Measurements from ENCODE around the gene KRTAP10-8.

KRTAP10-8 gene

GRCh38 chr21:44579056-44579832 is 32.6 kb upstream of the KRTAP10-8 start (continued):
- no peak for TF ChIP-seq ELK4 (IDR thresholded peaks at IDR 0.05; ENCODE audit: borderline replicate concordance, low read depth, low read length)
- TF ChIP-seq BCL11A (tag by site-specific recombination; IDR thresholded peaks at IDR 0.05; ENCODE audit: low read depth) = no peak
- TF ChIP-seq ZNF2 (tag by site-specific recombination; IDR thresholded peaks at IDR 0.05) = no peak
- no peak for TF ChIP-seq ZNF621 (tag by site-specific recombination; IDR thresholded peaks at IDR 0.05)

DNA sequence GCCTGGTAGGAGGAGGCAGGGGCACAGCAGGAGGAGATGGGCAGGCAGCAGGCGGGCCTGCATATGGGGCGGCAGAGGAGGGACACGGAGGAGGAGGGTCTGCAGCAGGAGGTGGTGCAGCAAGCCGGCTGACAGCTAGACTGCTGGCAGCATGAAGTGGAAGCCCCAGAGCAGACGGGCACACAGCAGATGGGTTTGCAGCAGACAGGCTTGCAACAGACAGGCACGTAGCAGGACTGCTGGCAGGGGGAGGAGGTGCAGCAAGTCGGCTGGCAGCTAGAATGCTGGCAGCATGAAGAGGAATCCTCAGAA is 32.1 kb upstream of the KRTAP10-8 start:
- ChIA-PET CTCF (interaction anchor here (0.6 kb wide), 1 partner anchor 550 kb away, joined by 5 read pairs; no protein-coding TSS in a partner anchor), POLR2A (no interaction called here)
- Histone ChIP-seq H3K27ac (ENCODE audit: extremely low read depth, low read depth, low read length) (no peak overlapping the region), H3K9me3 (ENCODE audit: control insufficient read depth, insufficient read depth, low read depth, low read length) (no peaks in the 10 kb centered on the region), H3K36me3 (ENCODE audit: control insufficient read depth in 2 of 2, insufficient read depth in 1 of 2, low read length in 2 of 2) (no peaks in the 10 kb centered on the region), H3K4me3 (ENCODE audit: low read depth, low read length) (no peak overlapping the region), H3K4me1 (ENCODE audit: control insufficient read depth, insufficient read depth, low read length) (no peaks in the 10 kb centered on the region)
- TF ChIP-seq, protein P1, sequence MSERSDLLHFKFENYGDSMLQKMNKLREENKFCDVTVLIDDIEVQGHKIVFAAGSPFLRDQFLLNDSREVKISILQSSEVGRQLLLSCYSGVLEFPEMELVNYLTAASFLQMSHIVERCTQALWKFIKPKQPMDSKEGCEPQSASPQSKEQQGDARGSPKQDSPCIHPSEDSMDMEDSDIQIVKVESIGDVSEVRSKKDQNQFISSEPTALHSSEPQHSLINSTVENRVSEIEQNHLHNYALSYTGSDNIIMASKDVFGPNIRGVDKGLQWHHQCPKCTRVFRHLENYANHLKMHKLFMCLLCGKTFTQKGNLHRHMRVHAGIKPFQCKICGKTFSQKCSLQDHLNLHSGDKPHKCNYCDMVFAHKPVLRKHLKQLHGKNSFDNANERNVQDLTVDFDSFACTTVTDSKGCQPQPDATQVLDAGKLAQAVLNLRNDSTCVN (tag by site-specific recombination; optimal IDR thresholded peaks at IDR 0.05) = no peak
- TF ChIP-seq ZFP3 (tag by site-specific recombination; IDR thresholded peaks at IDR 0.05; ENCODE audit: low read depth) = no peak
- no peak for TF ChIP-seq ZBTB17 (tag by site-specific recombination; IDR thresholded peaks at IDR 0.05)
- TF ChIP-seq IKZF3 (tag by site-specific recombination; IDR thresholded peaks at IDR 0.05) = no peak
- TF ChIP-seq ZNF488 (tag by site-specific recombination; IDR thresholded peaks at IDR 0.05) = no peak
- TF ChIP-seq ZNF629 (tag by site-specific recombination; IDR thresholded peaks at IDR 0.05) = no peak
- TF ChIP-seq PRDM4 (tag by site-specific recombination; IDR thresholded peaks at IDR 0.05) = no peak
- no peak for TF ChIP-seq ZNF600 (tag by site-specific recombination; IDR thresholded peaks at IDR 0.05)
- TF ChIP-seq GFI1B (tag by site-specific recombination; IDR thresholded peaks at IDR 0.05) = no peak
- no peak for TF ChIP-seq ZNF785 (tag by site-specific recombination; IDR thresholded peaks at IDR 0.05)
- no peak for TF ChIP-seq ZNF692 (tag by site-specific recombination; IDR thresholded peaks at IDR 0.05)
- TF ChIP-seq, protein P2, sequence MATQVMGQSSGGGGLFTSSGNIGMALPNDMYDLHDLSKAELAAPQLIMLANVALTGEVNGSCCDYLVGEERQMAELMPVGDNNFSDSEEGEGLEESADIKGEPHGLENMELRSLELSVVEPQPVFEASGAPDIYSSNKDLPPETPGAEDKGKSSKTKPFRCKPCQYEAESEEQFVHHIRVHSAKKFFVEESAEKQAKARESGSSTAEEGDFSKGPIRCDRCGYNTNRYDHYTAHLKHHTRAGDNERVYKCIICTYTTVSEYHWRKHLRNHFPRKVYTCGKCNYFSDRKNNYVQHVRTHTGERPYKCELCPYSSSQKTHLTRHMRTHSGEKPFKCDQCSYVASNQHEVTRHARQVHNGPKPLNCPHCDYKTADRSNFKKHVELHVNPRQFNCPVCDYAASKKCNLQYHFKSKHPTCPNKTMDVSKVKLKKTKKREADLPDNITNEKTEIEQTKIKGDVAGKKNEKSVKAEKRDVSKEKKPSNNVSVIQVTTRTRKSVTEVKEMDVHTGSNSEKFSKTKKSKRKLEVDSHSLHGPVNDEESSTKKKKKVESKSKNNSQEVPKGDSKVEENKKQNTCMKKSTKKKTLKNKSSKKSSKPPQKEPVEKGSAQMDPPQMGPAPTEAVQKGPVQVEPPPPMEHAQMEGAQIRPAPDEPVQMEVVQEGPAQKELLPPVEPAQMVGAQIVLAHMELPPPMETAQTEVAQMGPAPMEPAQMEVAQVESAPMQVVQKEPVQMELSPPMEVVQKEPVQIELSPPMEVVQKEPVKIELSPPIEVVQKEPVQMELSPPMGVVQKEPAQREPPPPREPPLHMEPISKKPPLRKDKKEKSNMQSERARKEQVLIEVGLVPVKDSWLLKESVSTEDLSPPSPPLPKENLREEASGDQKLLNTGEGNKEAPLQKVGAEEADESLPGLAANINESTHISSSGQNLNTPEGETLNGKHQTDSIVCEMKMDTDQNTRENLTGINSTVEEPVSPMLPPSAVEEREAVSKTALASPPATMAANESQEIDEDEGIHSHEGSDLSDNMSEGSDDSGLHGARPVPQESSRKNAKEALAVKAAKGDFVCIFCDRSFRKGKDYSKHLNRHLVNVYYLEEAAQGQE (tag by site-specific recombination; IDR thresholded peaks at IDR 0.05) = no peak
- no peak for TF ChIP-seq OVOL3 (tag by site-specific recombination; IDR thresholded peaks at IDR 0.05)
- TF ChIP-seq, protein P3, sequence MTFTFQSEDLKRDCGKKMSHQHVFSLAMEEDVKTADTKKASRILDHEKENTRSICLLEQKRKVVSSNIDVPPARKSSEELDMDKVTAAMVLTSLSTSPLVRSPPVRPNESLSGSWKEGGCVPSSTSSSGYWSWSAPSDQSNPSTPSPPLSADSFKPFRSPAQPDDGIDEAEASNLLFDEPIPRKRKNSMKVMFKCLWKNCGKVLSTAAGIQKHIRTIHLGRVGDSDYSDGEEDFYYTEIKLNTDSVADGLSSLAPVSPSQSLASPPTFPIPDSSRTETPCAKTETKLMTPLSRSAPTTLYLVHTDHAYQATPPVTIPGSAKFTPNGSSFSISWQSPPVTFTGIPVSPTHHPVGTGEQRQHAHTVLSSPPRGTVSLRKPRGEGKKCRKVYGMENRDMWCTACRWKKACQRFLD (tag by site-specific recombination; IDR thresholded peaks at IDR 0.05) = no peak
- TF ChIP-seq, protein P4, sequence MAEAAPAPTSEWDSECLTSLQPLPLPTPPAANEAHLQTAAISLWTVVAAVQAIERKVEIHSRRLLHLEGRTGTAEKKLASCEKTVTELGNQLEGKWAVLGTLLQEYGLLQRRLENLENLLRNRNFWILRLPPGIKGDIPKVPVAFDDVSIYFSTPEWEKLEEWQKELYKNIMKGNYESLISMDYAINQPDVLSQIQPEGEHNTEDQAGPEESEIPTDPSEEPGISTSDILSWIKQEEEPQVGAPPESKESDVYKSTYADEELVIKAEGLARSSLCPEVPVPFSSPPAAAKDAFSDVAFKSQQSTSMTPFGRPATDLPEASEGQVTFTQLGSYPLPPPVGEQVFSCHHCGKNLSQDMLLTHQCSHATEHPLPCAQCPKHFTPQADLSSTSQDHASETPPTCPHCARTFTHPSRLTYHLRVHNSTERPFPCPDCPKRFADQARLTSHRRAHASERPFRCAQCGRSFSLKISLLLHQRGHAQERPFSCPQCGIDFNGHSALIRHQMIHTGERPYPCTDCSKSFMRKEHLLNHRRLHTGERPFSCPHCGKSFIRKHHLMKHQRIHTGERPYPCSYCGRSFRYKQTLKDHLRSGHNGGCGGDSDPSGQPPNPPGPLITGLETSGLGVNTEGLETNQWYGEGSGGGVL (tag by site-specific recombination; IDR thresholded peaks at IDR 0.05) = no peak
- no peak for TF ChIP-seq ZNF677 (tag by site-specific recombination; IDR thresholded peaks at IDR 0.05)
- no peak for TF ChIP-seq ZNF138 (tag by site-specific recombination; IDR thresholded peaks at IDR 0.05; ENCODE audit: borderline replicate concordance)
- no peak for TF ChIP-seq ZNF521 (tag by site-specific recombination; IDR thresholded peaks at IDR 0.05)

Data from HEK293 (cell line).